Spinal cord (tissue), 10 donors: Measurements from ENCODE around the gene PIK3CB. TPM values are rescaled to one million over a fixed set of nuclear protein-coding genes. Genes with fewer than 3 reads are reported as not detected.
"Not testable (repeated sequence)": the region's sequence is repeated elsewhere in the genome, so short reads cannot be mapped to it uniquely, and the experiment has no call there.

ENCODE experiments used
- DNase-seq, 6 donors: peaks; one replicate each; pipeline versions ENCODE4 v3.0.0 to v3.0.0-alpha.2; 2013 to 2015; ENCODE audit warnings: low spot score in 6 of 6, low read depth in 4 of 6
- H3K27ac ChIP-seq: one replicate; pipeline ENCODE4 v1.5.1; 2013; ENCODE audit warnings: low read depth, low read length, control low read depth
- H3K27me3 ChIP-seq: one replicate; pipeline ENCODE4 v1.6.1; 2013; ENCODE audit warnings: low read length; ENCODE audit not compliant: control insufficient read depth, insufficient read depth
- H3K36me3 ChIP-seq: one replicate; pipeline ENCODE4 v1.6.1; 2013; ENCODE audit warnings: low read length; ENCODE audit not compliant: control insufficient read depth, insufficient read depth
- H3K4me1 ChIP-seq: one replicate; pipeline ENCODE4 v1.6.1; 2013; ENCODE audit warnings: low read length; ENCODE audit not compliant: control insufficient read depth, insufficient read depth
- H3K4me3 ChIP-seq: one replicate; pipeline ENCODE4 v1.5.1; 2013; ENCODE audit warnings: low read depth, low read length, control low read depth
- H3K9me3 ChIP-seq: one replicate; pipeline ENCODE4 v1.6.1; 2013; ENCODE audit warnings: low read length; ENCODE audit not compliant: control insufficient read depth, insufficient read depth
- WGBS: methylation state at CpG from one replicate; pipeline ENCODE4 v1.1.5; 2013; ENCODE audit warnings: missing lambda C conversion rate; ENCODE audit not compliant: insufficient coverage; 5-methylcytosine and 5-hydroxymethylcytosine counted together
- polyA plus RNA-seq, 2 donors: library from polyadenylated mRNA; unstranded; fragments of 120-200 nt; gene quantifications; one replicate each; pipeline ENCODE4 v1.2.1, GENCODE V29; 2013; ENCODE audit not compliant: insufficient read length in 2 of 2
- total RNA-seq, 2 donors: library from RNA; depleted of rRNA in 1 of 2; stranded (reverse); fragments of 120-200 nt in 1 of 2; fragments of >200 nt in 1 of 2; gene quantifications; one replicate each; pipeline versions ENCODE4 v1.2.3 to v1.2.4, GENCODE V29; 2013 to 2014
- donor health status: healthy.

PIK3CB gene
- total and polyA plus RNA-seq, 4 donors, result 23.5 to 76.6 (median 47.8) TPM

DNA sequence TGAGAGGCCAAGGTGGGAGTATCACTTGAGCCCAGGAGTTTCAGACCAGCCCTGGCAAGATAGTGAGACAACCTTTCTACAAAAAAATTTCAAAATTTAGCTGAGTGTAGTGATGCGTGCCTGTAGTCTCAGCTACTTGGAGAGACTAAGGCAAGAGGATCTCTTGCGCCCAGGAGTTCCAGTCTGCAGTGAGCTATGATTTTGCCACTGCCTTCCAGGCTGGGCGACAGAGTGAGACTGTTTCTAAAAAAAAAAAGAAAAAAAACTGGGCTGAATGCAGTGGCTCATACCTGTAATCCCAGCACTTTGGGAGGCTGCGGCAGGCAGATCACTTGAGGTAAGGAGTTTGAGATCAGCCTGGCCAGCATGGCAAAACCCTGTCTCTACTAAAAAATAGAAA is 14.0 kb upstream of the PIK3CB start:
- Histone ChIP-seq H3K27ac (no peak overlapping the region), H3K9me3 (no peaks in the 10 kb centered on the region), H3K4me1 (peaks cover 5% of the 10 kb centered on the region), H3K27me3 (no peaks in the 10 kb centered on the region), H3K36me3 (no peaks in the 10 kb centered on the region), H3K4me3 (no peak overlapping the region)
- 86% methylated on average over 2 of the region's 4 CpGs for WGBS
- DNase-seq, result no peak

DNA sequence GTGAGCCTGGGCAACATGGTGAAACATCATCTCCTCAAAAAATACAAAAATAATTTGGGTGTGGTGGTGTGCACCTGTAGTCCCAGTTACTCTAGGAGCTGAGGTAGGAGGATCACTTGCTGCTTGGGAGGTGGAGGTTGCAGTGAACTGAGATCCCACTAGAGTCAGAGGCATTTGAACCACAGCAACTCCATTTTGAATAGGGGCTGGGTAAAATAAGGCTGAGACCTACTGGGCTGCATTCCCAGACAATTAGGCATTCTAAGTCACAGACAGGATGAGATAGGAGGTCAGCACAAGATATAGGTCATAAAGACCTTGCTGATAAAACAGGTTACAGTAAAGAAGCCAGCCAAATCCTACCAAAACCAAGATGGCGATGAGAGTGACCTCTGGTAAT is 12.1 kb upstream of the PIK3CB start:
- no CpG with 5 or more reads among the region's 1 CpG for whole genome bisulfite sequencing

DNA sequence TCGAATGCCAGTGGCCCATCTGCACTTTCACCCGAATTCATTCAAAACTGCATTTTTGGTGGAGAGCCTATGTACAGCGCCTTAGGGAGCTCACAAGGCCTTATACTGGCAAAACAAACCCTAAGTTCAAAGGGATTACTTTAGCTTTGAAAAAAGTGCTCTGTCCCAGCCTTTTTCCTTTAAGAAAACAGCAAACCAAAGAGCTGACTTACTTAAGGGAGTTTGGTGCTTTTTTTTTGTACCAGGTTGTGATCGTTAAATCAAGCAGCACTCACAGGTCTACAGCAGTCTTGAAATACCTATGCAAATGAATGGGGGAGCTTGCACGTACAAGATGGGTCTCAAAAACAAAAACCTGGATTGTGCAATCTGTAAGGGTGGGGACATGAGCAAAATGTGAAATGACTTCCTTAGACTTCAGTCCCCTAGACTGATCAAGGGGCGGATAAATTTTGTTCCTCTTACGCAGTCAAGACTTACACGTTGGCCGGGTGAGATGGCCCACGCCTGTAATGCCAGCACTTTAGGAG is 11.6 kb upstream of the PIK3CB start:
- Histone ChIP-seq H3K9me3 (no peaks in the 10 kb centered on the region), H3K4me1 (peaks cover 5% of the 10 kb centered on the region), H3K36me3 (no peaks in the 10 kb centered on the region), H3K4me3 (no peak overlapping the region), H3K27ac (no peak overlapping the region), H3K27me3 (no peaks in the 10 kb centered on the region)
- 52% methylated on average over 3 of the region's 10 CpGs for WGBS
- no peak for DNase-seq

More for the DNA sequence above, 12.1 kb upstream of the PIK3CB start:
- not testable (repeated sequence) for DNase-seq, H3K27ac ChIP-seq, H3K36me3 ChIP-seq, H3K4me3 ChIP-seq, H3K27me3 ChIP-seq, H3K9me3 ChIP-seq, H3K4me1 ChIP-seq

GRCh38 chr3:138845771-138846173 is 11.0 kb upstream of the PIK3CB start:
- no peak for DNase-seq
- WGBS, result no CpG with 5 or more reads among the region's 6 CpGs
- no peak overlapping the region for H3K27ac ChIP-seq
- peaks cover 5% of the 10 kb centered on the region for H3K4me1 ChIP-seq
- no peaks in the 10 kb centered on the region for H3K9me3 ChIP-seq
- no peaks in the 10 kb centered on the region for H3K27me3 ChIP-seq
- no peak overlapping the region for H3K4me3 ChIP-seq
- H3K36me3 ChIP-seq, result no peaks in the 10 kb centered on the region

DNA sequence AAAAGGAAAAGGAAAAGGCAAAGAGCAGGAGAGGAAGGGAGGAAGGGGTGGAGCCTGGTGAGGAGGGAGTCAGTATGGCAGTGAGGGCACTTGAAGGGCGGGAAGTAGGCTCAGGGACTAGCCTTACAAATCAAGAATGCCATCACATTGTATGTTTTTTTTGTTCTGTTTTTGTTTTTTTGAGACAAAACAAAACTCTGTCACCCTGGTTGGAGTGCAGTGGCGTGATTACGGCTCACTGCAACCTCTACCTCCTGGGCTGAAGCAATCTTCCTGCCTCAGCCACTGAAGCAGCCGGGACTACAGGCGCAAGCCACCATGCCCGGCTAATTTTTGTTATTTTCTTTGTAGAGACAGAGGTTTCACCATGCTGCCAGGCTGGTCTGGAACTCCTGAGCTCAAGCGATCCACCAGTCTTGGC is 10.5 kb upstream of the PIK3CB start:
- H3K36me3 ChIP-seq, result no peaks in the 10 kb centered on the region
- peaks cover 5% of the 10 kb centered on the region for H3K4me1 ChIP-seq
- H3K27me3 ChIP-seq, result no peaks in the 10 kb centered on the region
- H3K9me3 ChIP-seq, result no peaks in the 10 kb centered on the region
- no peak overlapping the region for H3K4me3 ChIP-seq
- H3K27ac ChIP-seq, result no peak overlapping the region
- 36% methylated on average over 4 of the region's 7 CpGs for WGBS
- DNase-seq, result no peak

DNA sequence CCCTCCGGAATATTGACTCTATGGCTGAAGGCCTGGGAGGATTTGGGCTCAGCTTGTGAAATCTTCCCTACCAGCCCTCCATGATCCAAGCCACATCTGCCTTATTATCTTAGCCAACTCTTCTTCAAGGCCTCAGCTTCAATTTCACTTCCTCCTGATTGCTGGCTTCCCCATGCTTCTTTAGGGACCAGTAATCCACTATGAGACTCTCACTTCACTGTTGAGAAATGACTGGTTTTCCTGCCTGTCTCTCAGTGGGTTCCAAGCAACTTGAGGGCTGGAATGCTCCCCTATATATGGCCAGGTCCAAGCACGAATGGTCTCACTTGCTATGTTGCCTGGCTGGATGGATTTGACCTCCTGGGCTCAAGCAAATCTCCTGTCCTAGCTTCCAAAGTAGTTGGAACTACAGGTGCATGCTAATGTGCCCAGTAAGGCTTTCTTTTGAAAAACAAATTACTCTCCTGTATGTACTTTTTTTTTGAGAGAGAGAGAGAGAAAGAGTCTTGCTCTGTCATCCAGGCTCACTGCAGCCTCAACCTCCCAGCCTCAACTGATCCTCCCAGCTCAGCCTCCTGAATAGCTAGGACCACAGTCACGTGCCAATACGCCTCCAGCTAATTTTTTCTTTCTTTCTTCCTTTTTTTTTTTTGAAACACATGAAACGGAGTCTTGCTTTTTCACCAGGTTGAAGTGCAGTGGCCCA is 7.9 kb upstream of the PIK3CB start:
- no peak for DNase-seq
- Histone ChIP-seq H3K36me3 (no peaks in the 10 kb centered on the region), H3K9me3 (no peaks in the 10 kb centered on the region), H3K4me3 (no peak overlapping the region), H3K27ac (no peak overlapping the region), H3K27me3 (no peaks in the 10 kb centered on the region), H3K4me1 (peaks cover 5% of the 10 kb centered on the region)
- 78% methylated on average over 5 of the region's 5 CpGs for WGBS

DNA sequence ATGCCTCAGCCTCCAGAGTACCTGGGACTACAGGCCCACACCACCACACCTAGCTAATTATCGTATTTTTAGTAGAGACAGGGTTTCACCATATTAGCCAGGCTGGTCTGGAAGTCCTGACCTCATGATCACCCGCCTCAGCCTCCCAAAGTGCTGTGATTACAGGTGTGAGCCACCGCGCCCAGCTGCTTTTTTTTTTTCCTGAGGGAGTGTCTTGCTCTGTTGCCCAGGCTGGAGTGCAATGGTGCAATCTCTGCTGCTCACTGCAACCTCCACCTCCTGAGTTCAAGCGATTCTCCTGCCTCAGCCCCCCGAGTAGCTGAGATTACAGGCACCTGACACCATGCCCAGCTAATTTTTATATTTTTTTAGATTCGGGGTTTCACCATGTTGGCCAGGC is 3.7 kb upstream of the PIK3CB start:
- not testable (repeated sequence) for DNase-seq, H3K36me3 ChIP-seq, H3K4me3 ChIP-seq, H3K27ac ChIP-seq, H3K9me3 ChIP-seq, H3K27me3 ChIP-seq
- 97% methylated on average over 5 of the region's 7 CpGs for WGBS
- H3K4me1 ChIP-seq, result peaks cover 12% of the 10 kb centered on the region

GRCh38 chr3:138835846-138836245 is 1.1 kb upstream of the PIK3CB start:
- not testable (repeated sequence) for H3K36me3 ChIP-seq, H3K27me3 ChIP-seq, DNase-seq, H3K4me3 ChIP-seq, H3K9me3 ChIP-seq
- Histone ChIP-seq H3K27ac (peak overlapping the region; percentile 96), H3K4me1 (peaks cover 22% of the 10 kb centered on the region)
- 91% methylated on average over 18 of the region's 19 CpGs for WGBS

DNA sequence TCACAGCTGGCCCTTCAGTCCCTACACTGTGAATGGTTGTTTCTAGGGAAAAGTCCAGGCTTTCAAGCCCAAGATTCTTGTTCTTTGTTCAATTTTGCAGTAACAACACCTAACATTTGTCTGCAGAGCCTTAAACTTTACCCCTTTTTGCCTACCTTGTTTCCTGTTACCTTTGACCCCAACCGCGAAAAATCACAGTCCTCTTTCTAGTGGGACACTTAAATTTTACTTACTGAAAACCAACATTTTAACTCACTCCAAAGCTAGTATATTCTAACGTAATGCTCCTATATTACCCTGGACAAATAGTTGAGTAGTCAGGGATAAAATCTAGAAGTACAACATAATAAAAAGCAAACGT is 649 bp upstream of the PIK3CB start:
- Histone ChIP-seq H3K27me3 (no peaks in the 10 kb centered on the region), H3K27ac (peak overlapping the region; percentile 96), H3K4me1 (peaks cover 22% of the 10 kb centered on the region), H3K9me3 (no peaks in the 10 kb centered on the region), H3K36me3 (peaks cover 2% of the 10 kb centered on the region), H3K4me3 (peak overlapping the region; percentile 74)
- DNase-seq, result no peak
- 43% methylated on average over 2 of the region's 4 CpGs for WGBS

DNA sequence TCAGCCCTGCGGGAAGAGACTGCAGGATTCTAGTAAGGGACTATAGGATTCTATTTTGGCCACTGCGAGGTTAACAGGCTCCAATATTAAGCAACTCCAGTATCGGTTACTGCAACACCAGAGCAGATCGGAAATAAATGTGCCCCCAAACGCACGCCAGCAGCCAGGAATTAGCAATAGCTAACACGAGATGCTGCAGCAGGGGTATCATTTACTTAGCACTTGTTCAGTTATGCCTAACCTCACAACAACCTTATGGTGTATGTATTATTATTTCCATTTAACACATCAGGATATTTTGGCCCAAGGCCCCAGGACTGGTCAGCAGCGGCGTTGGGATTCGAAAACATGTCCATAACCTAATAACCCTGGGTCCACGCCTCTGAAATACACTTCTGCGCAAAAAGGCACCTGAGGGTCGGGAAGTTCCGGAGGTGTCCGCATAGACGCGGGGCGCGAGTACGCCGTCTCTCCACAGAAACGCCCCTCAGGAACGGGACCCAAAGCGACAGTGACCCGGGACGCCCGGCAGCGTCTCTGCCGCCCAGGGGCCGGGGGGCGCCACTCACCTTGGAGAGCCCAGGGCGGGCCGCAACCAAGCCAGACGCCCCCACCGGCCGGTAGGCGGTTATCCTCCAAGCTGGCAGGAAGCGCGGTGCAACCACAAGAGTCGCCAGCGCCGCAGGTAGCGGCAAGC is 681 bp downstream of the PIK3CB start:
- no peaks in the 10 kb centered on the region for H3K27me3 ChIP-seq
- peaks cover 5% of the 10 kb centered on the region for H3K36me3 ChIP-seq
- H3K27ac ChIP-seq, result peak overlapping the region; percentile 81
- peak overlapping the region; percentile 76 for H3K4me3 ChIP-seq
- WGBS, result under 1% methylated on average over 40 of the region's 43 CpGs
- H3K9me3 ChIP-seq, result no peaks in the 10 kb centered on the region
- peak; percentile 26 to 74 (median 35) for DNase-seq
- H3K4me1 ChIP-seq, result peaks cover 22% of the 10 kb centered on the region
